ENCODE data around the gene ERICH4. TPM values are rescaled to one million over a fixed set of nuclear protein-coding genes. Genes with fewer than 3 reads are reported as not detected.

ERICH4 gene
- total and polyA plus RNA-seq, 8 donors, result not detected

DNA sequence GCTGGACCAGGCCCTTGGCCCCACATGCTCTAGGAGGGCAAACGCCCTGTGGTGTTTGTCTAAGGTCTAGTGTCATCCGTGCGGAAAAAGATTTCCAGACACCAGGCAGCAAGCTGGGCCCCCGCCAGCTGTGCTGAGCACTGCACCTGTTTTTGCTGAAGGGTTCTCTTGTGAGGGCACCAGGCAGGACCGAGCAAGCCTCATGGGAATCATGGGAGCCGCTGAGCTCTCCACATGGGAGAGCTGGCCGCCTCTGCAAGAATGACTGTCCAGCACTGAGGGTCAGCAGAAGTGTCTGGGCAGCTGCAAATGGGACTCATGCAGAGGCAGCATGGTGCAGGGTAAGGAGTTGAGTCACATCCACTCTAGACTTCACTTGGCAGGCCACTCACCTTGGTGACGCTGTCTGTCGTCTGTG lies 27.8 kb upstream of the ERICH4 start:
- 75 to 88% (median 78%) methylated on average over 5 to 9 of the region's 9 CpGs for WGBS, 5 donors
- peak in 1 of 2 donors; percentile 52 for DNase-seq
- TF ChIP-seq EP300 (IDR thresholded peaks at IDR 0.05) (no peak), POLR2AphosphoS5 (IDR thresholded peaks at IDR 0.05) (no peak), POLR2A (IDR thresholded peaks at IDR 0.05) (no peak)
- TF ChIP-seq, protein P1, sequence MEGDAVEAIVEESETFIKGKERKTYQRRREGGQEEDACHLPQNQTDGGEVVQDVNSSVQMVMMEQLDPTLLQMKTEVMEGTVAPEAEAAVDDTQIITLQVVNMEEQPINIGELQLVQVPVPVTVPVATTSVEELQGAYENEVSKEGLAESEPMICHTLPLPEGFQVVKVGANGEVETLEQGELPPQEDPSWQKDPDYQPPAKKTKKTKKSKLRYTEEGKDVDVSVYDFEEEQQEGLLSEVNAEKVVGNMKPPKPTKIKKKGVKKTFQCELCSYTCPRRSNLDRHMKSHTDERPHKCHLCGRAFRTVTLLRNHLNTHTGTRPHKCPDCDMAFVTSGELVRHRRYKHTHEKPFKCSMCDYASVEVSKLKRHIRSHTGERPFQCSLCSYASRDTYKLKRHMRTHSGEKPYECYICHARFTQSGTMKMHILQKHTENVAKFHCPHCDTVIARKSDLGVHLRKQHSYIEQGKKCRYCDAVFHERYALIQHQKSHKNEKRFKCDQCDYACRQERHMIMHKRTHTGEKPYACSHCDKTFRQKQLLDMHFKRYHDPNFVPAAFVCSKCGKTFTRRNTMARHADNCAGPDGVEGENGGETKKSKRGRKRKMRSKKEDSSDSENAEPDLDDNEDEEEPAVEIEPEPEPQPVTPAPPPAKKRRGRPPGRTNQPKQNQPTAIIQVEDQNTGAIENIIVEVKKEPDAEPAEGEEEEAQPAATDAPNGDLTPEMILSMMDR (IDR thresholded peaks at IDR 0.05), result no peak
- intact Hi-C loops (cut with DNase I; ENCODE audit: low total_unique reads), result no loop called here
- Histone ChIP-seq H3K4me3 (no peak overlapping the region), H3K4me1 (peaks cover 0 to 46% (median 8%) of the 10 kb centered on the region in 4 donors), H3K36me3 (peaks cover 65 to 96% (median 94%) of the 10 kb centered on the region in 4 donors), H3K9me3 (no peaks in the 10 kb centered on the region), H3K27ac (no peak overlapping the region), H3K27me3 (no peaks in the 10 kb centered on the region)

DNA sequence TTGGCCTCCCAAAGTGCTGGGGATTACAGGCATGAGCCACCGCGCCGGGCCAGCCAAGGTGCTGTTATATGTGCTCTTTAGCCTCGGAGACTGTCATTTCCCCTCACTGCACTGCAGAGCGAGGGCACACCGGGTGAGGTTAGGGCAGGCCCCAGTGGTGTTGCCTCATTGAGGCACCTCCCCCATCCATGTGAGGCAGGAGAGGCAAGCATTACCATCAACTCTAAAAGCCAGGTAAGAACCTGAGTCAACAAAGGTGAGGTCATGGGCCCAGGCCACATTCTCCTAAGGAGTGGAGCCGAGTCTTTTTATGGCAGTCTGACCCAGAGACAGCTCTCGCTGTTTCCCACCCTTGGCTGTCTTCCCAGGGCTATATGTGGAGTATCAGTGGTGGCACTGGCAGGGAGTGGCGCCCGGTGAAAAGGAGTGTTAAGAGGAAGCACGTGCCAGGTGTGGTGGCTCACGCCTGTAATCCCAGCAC lies 26.7 kb upstream of the ERICH4 start:
- WGBS, 5 donors, result 61 to 89% (median 77%) methylated on average over 12 of the region's 12 CpGs
- Histone ChIP-seq H3K27ac (peak overlapping the region in 2 of 5 donors; percentile 12 to 34), H3K27me3 (no peaks in the 10 kb centered on the region), H3K9me3 (no peaks in the 10 kb centered on the region), H3K4me3 (no peak overlapping the region), H3K36me3 (peaks cover 67 to 96% (median 95%) of the 10 kb centered on the region in 4 donors), H3K4me1 (peaks cover under 1 to 46% (median 4%) of the 10 kb centered on the region in 4 donors)
- no peak for TF ChIP-seq POLR2A (IDR thresholded peaks at IDR 0.05)
- TF ChIP-seq, protein P1 (IDR thresholded peaks at IDR 0.05), result no peak
- TF ChIP-seq POLR2AphosphoS5 (IDR thresholded peaks at IDR 0.05), result no peak
- TF ChIP-seq EP300 (IDR thresholded peaks at IDR 0.05), result no peak
- intact Hi-C loops (cut with DNase I; ENCODE audit: low total_unique reads), result no loop called here
- no peak for DNase-seq

DNA sequence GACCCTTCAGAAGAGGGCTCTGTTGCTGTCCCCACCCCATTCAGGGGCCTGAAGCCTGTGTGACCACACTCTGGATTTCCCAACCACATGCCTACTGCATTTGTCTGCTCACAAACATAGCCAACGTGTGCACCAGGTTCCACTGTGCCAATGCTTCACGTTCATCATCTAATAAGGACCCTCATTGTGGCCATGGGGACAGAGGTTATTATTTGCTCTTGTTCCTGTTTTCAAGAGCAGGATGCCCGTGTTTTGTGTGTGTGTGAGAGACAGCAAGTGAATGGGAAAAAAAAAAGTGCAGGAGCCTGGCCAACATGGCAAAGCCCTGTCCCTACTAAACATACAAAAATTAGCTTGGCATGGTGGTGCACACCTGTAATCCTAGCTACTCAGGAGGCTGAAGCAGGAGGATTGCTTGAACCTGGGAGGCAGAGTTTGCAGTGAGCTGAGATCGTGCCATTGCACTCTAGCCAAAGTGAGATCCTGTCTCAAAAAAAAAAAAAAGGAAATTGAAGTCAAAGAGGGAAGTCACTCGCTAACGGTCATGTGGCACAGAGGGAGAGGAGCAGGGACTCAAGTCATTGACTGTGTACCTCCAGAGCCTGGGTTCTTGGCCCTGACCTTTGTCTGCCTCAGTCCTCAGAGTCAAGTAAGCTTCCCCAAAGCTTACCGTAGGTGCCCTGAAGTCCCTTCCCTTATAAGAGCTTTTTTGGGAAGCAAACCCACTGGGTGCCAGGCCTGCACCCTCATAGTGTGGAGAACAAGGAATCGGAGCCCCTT lies 22.7 kb upstream of the ERICH4 start:
- H3K27ac ChIP-seq, result peak overlapping the region in 3 of 5 donors; percentile 25 to 62 (median 60)
- H3K36me3 ChIP-seq, result peaks cover 73 to 98% (median 97%) of the 10 kb centered on the region in 4 donors
- WGBS, 5 donors, result 71 to 80% (median 73%) methylated on average over 8 of the region's 8 CpGs

DNA sequence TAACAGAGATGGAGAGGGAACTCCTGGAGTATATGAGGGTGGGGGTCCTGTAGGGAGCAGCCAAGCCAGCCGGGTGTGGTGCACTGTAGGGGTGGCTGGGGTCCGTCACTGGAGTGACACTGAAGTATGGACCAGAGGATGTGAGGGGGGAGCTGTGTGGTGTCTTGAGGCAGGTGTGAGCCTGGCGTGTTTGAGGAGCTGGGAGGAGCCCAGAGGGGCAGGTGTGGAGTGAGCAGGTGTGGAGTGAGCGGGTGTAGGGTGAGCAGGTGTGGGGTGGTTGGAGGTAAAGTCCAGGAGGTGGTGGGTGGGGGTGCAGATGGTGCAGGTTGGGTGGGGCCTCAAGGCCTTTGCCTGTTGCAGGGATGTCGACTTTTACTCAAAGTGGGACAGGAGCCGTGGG lies 21.6 kb upstream of the ERICH4 start:
- Histone ChIP-seq H3K27me3 (no peaks in the 10 kb centered on the region), H3K9me3 (no peaks in the 10 kb centered on the region), H3K36me3 (peaks cover 68 to 100% (median 99%) of the 10 kb centered on the region in 4 donors), H3K4me3 (no peak overlapping the region), H3K27ac (peak overlapping the region in 1 of 5 donors; percentile 60), H3K4me1 (peaks cover 5 to 52% (median 24%) of the 10 kb centered on the region in 4 donors)
- intact Hi-C loops (cut with DNase I; ENCODE audit: low total_unique reads), result no loop called here
- TF ChIP-seq, protein P1 (IDR thresholded peaks at IDR 0.05), result no peak
- no peak for TF ChIP-seq POLR2A (IDR thresholded peaks at IDR 0.05)
- TF ChIP-seq EP300 (IDR thresholded peaks at IDR 0.05), result no peak
- no peak for TF ChIP-seq POLR2AphosphoS5 (IDR thresholded peaks at IDR 0.05)
- DNase-seq, result no peak
- WGBS, 5 donors, result 71 to 87% (median 79%) methylated on average over 6 of the region's 6 CpGs

More for the DNA sequence above, 22.7 kb upstream of the ERICH4 start:
- no peak overlapping the region for H3K4me3 ChIP-seq
- H3K4me1 ChIP-seq, result peaks cover 3 to 49% (median 14%) of the 10 kb centered on the region in 4 donors
- DNase-seq, result no peak
- H3K9me3 ChIP-seq, result no peaks in the 10 kb centered on the region
- TF ChIP-seq, protein P1 (IDR thresholded peaks at IDR 0.05), result no peak
- no peak for TF ChIP-seq POLR2AphosphoS5 (IDR thresholded peaks at IDR 0.05)
- TF ChIP-seq POLR2A (IDR thresholded peaks at IDR 0.05), result no peak
- TF ChIP-seq EP300 (IDR thresholded peaks at IDR 0.05), result no peak
- no peaks in the 10 kb centered on the region for H3K27me3 ChIP-seq
- intact Hi-C loops (cut with DNase I; ENCODE audit: low total_unique reads), result no loop called here
